Astrocyte of the spinal cord (primary cell): ENCODE measurements around the gene IQCE.
"Not testable (repeated sequence)": the region's sequence is repeated elsewhere in the genome, so short reads cannot be mapped to it uniquely, and the experiment has no call there.

ENCODE experiments used
- DNase-seq: peaks from one replicate; pipeline ENCODE4 v3.0.0; 2011; ENCODE audit warnings: low read depth, low spot score
- H3K4me3 ChIP-seq: 2 replicates; pipeline ENCODE4 v1.5.1; 2011; ENCODE audit warnings: low read depth, mild to moderate bottlenecking, low read length, moderate library complexity
- CTCF ChIP-seq: IDR thresholded peaks from 2 replicates; pipeline ENCODE4 v1.5.1; 2012; ENCODE audit warnings: low read depth, mild to moderate bottlenecking, low read length, inconsistent platforms
- in situ Hi-C: cut with HindIII; loops from 2 replicates; pipeline ENCODE4 v1.10.0; 2017; ENCODE audit warnings: low sequenced_read_pairs

Gene IQCE

GRCh38 chr7:2585446-2585845 is 26.7 kb downstream of the IQCE start:
- in situ Hi-C loops: no loop called here
- H3K4me3 ChIP-seq: no peak overlapping the region
- DNase-seq: no peak
- TF ChIP-seq CTCF: no peak

- no peak for DNase-seq
- in situ Hi-C loops: no loop called here
- H3K4me3 ChIP-seq: no peak overlapping the region
- no peak for TF ChIP-seq CTCF
Observed at GRCh38 chr7:2586326-2587020, 27.7 kb downstream of the IQCE start.

GRCh38 chr7:2587134-2587533 is 28.4 kb downstream of the IQCE start:
- no peak for DNase-seq
- no peak for TF ChIP-seq CTCF
- no peak overlapping the region for H3K4me3 ChIP-seq
- in situ Hi-C loops: no loop called here

GRCh38 chr7:2587778-2588177 is 29.0 kb downstream of the IQCE start:
- no peak for TF ChIP-seq CTCF
- in situ Hi-C loops: no loop called here
- no peak overlapping the region for H3K4me3 ChIP-seq
- DNase-seq: no peak

GRCh38 chr7:2589341-2589740 is 30.6 kb downstream of the IQCE start:
- in situ Hi-C loops: no loop called here
- no peak for TF ChIP-seq CTCF

GRCh38 chr7:2589941-2590340 is 31.2 kb downstream of the IQCE start:
- in situ Hi-C loops, H3K4me3 ChIP-seq, DNase-seq: not testable (repeated sequence)

More at GRCh38 chr7:2589341-2589740, 30.6 kb downstream of the IQCE start:
- no peak overlapping the region for H3K4me3 ChIP-seq
- no peak for DNase-seq

GRCh38 chr7:2592375-2592865 is 33.6 kb downstream of the IQCE start:
- DNase-seq: no peak
- no peak overlapping the region for H3K4me3 ChIP-seq
- in situ Hi-C loops: no loop called here
- TF ChIP-seq CTCF: no peak
